GM19328 (cell line): ENCODE data around the gene PRKCD.

Source experiments
- ATAC-seq: cut with Tn5 transposase; IDR thresholded peaks from one replicate; pipeline ENCODE4 v1.9.1; 2021; ENCODE audit warnings: mild to moderate bottlenecking, moderate library complexity; ENCODE audit not compliant: unreplicated experiment

Gene PRKCD

DNA sequence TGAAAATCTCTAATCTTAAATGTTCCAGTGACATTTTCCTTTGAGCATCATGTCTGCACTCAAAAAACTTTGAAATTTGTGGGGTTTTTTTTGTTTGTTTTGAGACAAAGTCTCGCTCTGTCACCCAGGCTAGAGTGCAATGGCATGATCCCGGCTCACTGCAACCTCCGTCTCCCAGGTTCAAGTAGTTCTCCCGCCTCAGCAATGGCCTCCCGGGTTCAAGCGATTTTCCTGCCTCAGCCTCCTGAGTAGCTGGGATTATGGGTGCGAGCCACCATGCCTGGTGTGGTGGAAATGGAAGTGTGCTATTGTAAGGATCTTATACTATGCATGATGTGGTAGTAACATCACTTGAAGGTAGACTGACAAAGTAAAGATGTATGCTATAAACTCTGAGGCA lies 52.3 kb downstream of the PRKCD start:
- ATAC-seq, result no peak

DNA sequence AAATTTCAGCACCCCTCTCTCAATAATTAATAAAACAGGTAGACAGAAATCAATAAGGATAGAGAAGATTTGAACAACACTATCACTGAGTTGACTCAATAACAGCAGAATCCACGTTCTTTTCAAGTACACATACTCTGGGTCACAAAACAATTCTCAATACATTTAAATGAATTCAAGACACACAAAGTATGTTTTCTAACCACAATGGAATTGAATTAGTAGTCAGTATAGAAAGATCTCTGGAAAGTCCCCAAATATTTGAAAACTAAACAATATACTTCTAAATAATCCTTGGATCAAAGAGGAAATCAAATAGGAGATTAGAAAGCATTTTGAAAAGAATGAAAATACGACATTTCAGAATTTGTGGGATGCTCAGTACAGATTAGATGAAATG lies 54.8 kb downstream of the PRKCD start:
- no peak for ATAC-seq

GRCh38 chr3:53216723-53217122 lies 55.7 kb downstream of the PRKCD start:
- ATAC-seq, result no peak

DNA sequence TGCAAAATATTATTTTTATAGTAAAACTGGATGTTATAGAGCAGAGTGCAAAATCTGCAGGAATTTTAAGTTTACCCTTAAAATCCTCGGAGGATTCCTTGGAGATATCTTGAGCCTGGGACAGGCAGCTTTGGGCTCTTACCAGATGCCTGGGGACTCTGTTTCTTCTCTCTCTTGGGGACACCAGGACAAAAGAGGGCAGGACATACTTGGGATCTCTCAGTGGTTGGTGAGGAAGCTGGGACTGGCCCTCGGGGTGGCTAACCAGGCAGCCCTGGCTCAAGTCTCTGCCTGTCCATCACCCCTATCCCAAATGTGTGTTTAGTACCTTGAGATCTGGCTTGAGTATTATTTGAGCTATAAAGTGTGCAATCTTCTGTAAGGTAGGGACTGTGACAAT lies 56.2 kb downstream of the PRKCD start:
- ATAC-seq, result no peak

DNA sequence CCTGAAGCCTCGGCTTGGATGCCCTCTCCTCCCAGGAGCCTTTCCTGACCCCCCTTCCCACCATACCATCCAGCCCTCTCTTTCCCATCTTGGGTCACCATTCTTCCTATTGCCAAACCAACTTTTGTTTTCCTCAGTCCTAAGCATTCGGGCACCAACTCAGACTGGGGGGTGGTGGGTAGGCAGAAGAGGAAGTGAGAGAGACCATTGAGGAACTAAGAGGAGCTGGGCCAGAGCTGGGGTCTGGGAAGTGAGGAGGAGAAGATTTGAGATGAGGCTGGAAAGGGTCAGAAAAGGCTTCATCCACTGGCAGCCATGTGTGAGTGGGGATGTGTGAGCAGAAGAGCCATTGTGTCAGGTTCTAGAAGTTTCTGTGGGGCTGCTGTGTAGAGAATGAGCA lies 57.1 kb downstream of the PRKCD start:
- no peak for ATAC-seq

- ATAC-seq, result peak; percentile 85
These were observed 59.0 kb downstream of the PRKCD start for GRCh38 chr3:53219895-53220483.

DNA sequence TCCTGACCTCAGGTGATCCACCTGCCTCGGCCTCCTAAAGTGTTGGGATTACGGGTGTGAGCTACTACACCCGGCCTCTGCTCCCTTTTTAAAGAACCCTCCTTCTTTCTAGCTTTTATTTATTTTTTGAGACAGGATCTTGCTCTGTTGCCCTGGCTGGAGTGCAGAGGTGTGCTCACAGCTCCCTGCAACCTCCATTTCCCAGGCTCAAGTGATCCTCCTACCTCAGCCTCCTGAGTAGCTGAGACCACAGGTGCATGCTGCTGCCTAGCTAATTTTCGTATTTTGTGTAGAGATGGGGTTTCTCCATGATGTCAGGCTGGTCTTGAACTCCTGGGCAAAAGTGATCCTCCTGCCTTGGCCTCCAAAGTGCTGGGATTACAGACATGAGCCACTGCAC lies 60.3 kb downstream of the PRKCD start:
- no peak for ATAC-seq

DNA sequence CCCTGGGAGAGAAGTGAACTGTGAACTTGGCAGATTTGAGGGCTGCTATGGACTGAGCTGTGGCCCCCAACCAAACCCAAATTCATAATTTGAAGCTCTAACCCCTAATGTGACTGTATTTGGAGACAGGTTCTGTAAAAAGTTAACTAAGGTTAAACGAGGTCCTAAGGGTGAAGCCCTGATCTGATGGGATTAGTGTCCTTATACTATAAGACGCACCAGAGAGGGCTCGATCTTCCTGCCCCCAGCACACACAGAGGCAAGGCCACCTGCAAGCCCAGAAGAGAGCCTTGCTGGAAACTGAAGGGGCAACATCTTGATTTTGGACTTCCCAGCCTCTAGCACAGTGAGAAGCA lies 60.8 kb downstream of the PRKCD start:
- no peak for ATAC-seq

DNA sequence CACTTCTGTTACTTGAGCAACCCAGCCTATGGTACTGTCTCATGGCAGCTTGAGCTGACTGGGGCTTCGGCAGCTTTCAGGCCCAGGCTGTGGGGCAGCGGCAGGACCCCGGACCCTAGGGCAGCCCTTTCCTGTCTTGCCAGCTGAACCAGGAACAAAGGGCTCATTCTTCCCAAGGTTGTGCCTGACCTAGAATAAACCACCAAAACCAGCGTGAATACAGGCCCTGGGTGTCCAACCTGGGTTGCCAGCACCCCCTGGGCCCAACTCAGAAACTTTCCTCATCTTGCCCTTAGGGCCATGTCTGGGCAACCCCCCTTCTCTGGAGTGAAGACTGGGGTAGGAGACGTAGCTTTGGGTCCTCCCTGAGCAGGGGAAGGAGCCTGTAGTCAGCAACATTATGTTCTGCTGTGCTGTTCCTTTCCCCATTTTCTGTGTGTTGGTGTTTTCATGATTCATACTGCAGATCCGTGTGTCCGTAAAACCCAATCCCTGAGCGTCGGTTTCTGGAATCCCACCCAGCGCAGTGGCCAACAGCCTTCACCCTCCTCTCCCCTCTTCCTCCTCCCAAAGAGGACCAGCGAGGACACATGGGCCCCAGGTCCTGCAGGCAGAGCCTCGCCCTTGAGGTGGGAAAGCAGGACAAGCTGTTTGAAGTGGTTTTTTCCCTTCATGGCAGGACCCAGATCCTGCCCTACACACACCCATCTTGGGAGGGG lies 61.3 kb downstream of the PRKCD start:
- no peak for ATAC-seq

GRCh38 chr3:53223025-53223424 lies 62.0 kb downstream of the PRKCD start:
- no peak for ATAC-seq

GRCh38 chr3:53223541-53223966 lies 62.5 kb downstream of the PRKCD start:
- no peak for ATAC-seq

- no peak for ATAC-seq
These were observed 63.0 kb downstream of the PRKCD start for GRCh38 chr3:53224026-53224425.

- ATAC-seq, result no peak
These were observed 63.5 kb downstream of the PRKCD start for GRCh38 chr3:53224536-53224935.

GRCh38 chr3:53225181-53225580 lies 64.2 kb downstream of the PRKCD start:
- ATAC-seq, result no peak

GRCh38 chr3:53225651-53226050 lies 64.6 kb downstream of the PRKCD start:
- no peak for ATAC-seq

GRCh38 chr3:53226142-53226840 lies 65.3 kb downstream of the PRKCD start:
- ATAC-seq, result no peak

- no peak for ATAC-seq
These were observed 65.9 kb downstream of the PRKCD start for GRCh38 chr3:53226841-53227407.

- ATAC-seq, result no peak
These were observed 67.2 kb downstream of the PRKCD start for GRCh38 chr3:53227993-53228885.

- ATAC-seq, result no peak
These were observed 68.2 kb downstream of the PRKCD start for GRCh38 chr3:53229171-53229570.

- ATAC-seq, result no peak
These were observed 68.6 kb downstream of the PRKCD start for GRCh38 chr3:53229606-53230005.

- no peak for ATAC-seq
These were observed 69.1 kb downstream of the PRKCD start for GRCh38 chr3:53230041-53230621.
